HG03354 (cell line): ENCODE results near the gene CMTM4.
"Not testable (repeated sequence)": the region's sequence is repeated elsewhere in the genome, so short reads cannot be mapped to it uniquely, and the experiment has no call there.

Experiments
- ATAC-seq: cut with Tn5 transposase; IDR thresholded peaks from one replicate; pipeline ENCODE4 v1.9.1; 2021; ENCODE audit warnings: mild to moderate bottlenecking; ENCODE audit not compliant: unreplicated experiment, poor library complexity, severe bottlenecking

Gene CMTM4

GRCh38 chr16:66706506-66706880 is 9.9 kb upstream of the CMTM4 start:
- no peak for ATAC-seq

- no peak for ATAC-seq
Measured at GRCh38 chr16:66705790-66706505, 9.4 kb upstream of the CMTM4 start.

- no peak for ATAC-seq
Measured at GRCh38 chr16:66703406-66704215, 7.1 kb upstream of the CMTM4 start.

GRCh38 chr16:66701516-66701915 is 5.0 kb upstream of the CMTM4 start:
- ATAC-seq, result no peak

GRCh38 chr16:66701026-66701425 is 4.5 kb upstream of the CMTM4 start:
- no peak for ATAC-seq

- ATAC-seq, result no peak
Measured at GRCh38 chr16:66699898-66700297, 3.4 kb upstream of the CMTM4 start.

GRCh38 chr16:66698046-66698445 is 1.5 kb upstream of the CMTM4 start:
- ATAC-seq, result no peak

- ATAC-seq, result peak; percentile 53
Measured at GRCh38 chr16:66695935-66696668, 441 bp downstream of the CMTM4 start.

- no peak for ATAC-seq
Measured at GRCh38 chr16:66695471-66695934, 1.0 kb downstream of the CMTM4 start.

- no peak for ATAC-seq
Measured at GRCh38 chr16:66693149-66693548, 3.4 kb downstream of the CMTM4 start.

GRCh38 chr16:66692341-66692740 is 4.2 kb downstream of the CMTM4 start:
- no peak for ATAC-seq

GRCh38 chr16:66691234-66691633 is 5.3 kb downstream of the CMTM4 start:
- ATAC-seq, result no peak

- ATAC-seq, result no peak
Measured at GRCh38 chr16:66690106-66690847, 6.3 kb downstream of the CMTM4 start.

- no peak for ATAC-seq
Measured at GRCh38 chr16:66689282-66689681, 7.3 kb downstream of the CMTM4 start.

- no peak for ATAC-seq
Measured at GRCh38 chr16:66687906-66688625, 8.5 kb downstream of the CMTM4 start.

GRCh38 chr16:66685501-66686115 is 10.9 kb downstream of the CMTM4 start:
- not testable (repeated sequence) for ATAC-seq

- no peak for ATAC-seq
Measured at GRCh38 chr16:66682271-66682670, 14.3 kb downstream of the CMTM4 start.

GRCh38 chr16:66681676-66682075 is 14.9 kb downstream of the CMTM4 start:
- ATAC-seq, result no peak

- no peak for ATAC-seq
Measured at GRCh38 chr16:66678337-66678736, 18.2 kb downstream of the CMTM4 start.
